HG03520 (cell line): Measurements from ENCODE around the gene SOBP.
"Not testable (repeated sequence)": the region's sequence is repeated elsewhere in the genome, so short reads cannot be mapped to it uniquely, and the experiment has no call there.

ENCODE experiments used
- ATAC-seq: cut with Tn5 transposase; IDR thresholded peaks from one replicate; pipeline ENCODE4 v1.9.1; 2021; ENCODE audit warnings: mild to moderate bottlenecking, moderate library complexity; ENCODE audit not compliant: unreplicated experiment

The SOBP gene

DNA sequence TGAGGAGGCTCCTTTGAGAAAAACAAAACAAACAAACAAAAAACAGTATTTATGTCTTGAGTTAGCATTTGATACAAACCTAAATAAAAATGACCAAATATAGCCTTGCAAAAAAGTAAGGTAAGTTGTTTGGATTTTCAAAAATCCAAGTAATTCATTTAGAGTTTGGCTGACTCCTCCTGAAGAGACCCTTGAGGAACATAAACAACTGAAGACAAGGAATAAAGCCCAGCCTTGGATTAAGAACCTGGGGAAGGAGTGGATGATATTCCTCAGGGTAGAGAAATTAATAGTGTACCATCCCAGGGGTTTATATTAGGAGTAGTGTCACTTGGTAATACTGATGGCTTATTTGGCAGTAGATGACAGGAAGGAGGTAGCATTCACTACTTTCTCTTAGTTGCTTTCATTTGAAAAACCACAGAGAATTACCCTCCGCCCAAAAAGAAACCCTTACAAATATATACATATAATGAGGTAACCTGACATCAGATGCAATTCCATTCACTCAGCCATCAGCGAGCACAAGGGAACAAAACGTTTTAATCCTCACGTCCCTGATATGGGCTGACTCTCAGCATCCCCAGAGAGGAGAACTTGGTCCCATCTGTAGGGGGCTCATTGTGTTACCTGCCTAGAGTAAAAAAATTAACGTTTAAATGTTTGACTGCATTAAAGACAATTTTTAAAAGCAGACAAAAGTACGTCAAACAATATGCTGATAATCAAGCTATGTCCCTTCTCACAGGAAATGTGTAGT lies 57.0 kb downstream of the SOBP start:
- ATAC-seq: no peak

GRCh38 chr6:107547451-107547840 lies 57.5 kb downstream of the SOBP start:
- no peak for ATAC-seq

- no peak for ATAC-seq
Observed at GRCh38 chr6:107550241-107550840, 60.4 kb downstream of the SOBP start.

DNA sequence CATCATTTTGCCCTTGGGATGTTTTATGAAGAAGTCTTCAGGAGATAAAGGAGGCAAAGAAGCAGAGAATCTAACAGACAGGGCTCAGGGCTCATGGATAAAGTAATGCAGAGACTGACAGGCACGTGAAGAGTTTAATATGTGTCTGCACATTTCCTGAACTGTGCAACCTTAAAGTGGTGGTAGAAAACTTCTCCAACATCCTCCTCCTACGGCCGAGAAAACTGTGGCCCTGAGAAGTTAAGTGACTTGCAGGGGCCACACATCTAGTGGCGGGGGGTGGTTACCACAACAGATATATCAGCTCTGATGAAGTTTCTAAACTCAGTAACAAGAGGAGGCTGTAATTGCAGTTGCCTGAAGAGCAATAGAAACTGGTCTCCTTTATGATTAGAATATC lies 61.0 kb downstream of the SOBP start:
- ATAC-seq: no peak

DNA sequence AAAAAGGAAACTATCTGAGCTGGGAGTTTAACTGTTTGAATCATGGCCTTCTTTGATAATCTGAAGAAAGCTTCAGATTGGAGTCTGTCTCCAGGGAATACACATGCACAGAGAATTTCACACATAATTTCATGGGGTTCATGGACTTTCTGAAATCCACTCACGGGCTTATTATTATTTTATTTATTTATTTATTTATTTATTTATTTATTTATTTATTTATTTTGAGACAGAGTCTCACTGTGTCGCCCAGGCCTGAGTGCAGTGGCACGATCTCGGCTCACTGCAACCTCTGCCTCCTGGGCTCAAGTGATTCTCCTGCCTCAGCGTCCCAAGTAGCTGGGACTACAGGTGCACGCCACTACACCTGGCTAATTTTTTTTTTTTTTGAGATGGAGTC lies 63.2 kb downstream of the SOBP start:
- ATAC-seq: not testable (repeated sequence)

DNA sequence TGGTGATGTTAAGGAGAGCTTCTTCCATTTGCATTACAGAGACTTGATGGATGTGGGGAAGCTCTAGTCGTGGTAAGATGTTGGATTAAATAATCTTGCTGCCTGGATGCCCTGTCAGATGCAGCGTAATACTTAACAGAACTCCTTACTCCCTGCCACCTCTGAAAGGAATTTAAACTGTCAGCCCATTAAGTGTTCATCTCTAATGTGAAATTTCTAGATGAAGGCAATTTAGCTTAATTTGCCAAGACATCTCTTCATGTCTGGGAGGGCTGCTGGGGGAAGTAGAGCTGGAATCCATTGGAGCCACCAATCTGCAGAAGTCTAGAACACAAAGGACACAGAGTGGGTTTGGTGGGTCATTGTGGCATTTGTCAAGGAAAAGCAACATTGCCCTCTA lies 64.4 kb downstream of the SOBP start:
- ATAC-seq: no peak

DNA sequence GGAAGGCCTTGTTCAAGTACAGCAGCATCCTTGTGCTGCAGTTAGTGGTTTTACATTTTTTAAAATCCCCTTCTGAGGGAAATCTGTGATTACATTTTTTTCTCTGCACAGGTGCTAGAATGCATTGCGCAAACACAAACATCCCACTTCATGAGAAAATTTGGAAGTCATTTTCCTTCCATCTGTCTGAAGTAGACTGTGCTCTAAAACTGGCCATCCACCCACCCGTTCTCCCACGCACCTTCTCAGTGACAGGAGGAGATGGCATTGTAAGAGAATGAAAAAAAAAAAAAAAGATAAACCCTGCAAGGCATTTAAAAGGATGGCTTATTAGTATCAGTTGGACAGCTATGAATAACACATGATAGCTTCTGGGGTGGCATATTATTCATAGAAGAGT lies 65.0 kb downstream of the SOBP start:
- no peak for ATAC-seq

- no peak for ATAC-seq
Observed at GRCh38 chr6:107555449-107555848, 65.5 kb downstream of the SOBP start.

DNA sequence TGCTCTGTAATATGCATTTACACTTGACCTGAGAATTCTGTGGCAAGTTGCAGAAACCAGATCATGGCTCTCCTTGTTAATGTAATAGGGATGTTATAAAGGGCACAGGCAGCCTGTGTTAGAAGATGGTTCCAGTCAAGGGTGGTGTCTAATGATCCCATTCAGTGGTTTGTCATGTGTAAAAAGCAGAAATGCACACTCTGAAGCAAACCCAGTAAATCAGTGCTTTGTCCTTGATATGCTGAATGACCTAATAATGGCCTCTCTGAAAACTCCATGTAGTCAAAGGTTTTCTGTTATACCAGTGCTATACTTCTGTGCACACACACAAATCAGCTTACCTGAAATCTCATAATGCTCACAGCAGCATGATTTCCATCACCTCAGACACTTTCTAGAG lies 66.2 kb downstream of the SOBP start:
- ATAC-seq: no peak

- no peak for ATAC-seq
Observed at GRCh38 chr6:107557698-107558097, 67.8 kb downstream of the SOBP start.

GRCh38 chr6:107560657-107561056 lies 70.7 kb downstream of the SOBP start:
- no peak for ATAC-seq

GRCh38 chr6:107561306-107561705 lies 71.4 kb downstream of the SOBP start:
- ATAC-seq: no peak

DNA sequence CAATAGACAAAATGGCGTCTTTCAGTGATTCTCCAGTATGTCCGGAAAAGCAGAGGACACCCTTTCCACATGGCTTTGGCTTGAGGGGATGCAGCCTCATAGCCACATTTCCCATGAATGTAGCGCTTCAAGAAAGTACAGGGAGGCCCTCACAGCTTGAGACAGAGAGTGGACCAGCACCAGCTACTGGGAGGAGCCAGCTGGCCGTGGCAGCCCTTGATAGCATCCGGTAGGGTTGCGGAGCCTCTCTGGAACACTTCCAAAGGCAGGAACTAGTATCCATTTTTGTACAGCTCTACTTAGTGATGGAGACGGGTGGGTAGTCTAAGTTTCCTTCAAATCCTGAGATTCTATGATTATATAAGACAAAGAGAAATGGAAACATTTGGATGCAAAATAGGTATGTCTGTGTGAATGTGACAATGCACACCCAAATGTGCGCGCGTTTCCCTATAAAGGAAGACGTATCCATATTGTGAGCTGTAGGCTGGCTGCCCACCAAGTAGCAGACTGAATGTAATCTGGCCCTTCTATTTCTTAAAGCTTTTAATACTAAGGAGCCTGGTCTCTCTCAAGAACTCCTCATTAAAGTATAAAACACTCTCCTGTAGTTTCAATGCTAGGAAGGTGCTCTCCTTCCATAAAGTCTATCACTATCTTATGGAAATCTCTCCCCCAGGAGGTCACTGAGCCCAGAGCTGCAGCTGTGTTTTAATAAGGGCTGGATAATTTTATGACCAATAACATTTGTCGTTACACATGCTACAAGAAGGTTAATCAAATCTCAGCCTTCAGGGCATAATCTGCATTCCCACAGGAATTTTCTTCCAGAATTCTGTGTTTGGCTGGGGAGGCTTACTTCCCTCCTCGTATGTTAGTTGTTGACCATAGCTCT lies 74.0 kb downstream of the SOBP start:
- ATAC-seq: no peak

DNA sequence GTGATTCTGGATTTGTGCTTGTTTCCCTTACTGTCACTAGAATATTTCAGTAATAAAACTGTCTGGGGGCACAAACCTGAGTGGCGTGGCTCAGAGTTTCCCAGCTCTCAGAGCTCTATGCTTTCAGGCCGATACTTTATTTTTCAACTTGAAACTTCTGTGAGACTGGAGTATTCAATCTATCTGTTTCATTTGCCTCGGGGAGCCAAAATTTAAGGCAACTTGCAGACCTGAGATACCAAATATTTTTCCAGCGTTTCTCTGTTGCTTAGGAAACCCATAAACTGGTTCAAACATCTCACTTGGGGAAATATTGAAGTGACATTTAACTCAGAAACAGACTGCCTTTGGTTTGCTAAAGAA lies 74.7 kb downstream of the SOBP start:
- no peak for ATAC-seq

DNA sequence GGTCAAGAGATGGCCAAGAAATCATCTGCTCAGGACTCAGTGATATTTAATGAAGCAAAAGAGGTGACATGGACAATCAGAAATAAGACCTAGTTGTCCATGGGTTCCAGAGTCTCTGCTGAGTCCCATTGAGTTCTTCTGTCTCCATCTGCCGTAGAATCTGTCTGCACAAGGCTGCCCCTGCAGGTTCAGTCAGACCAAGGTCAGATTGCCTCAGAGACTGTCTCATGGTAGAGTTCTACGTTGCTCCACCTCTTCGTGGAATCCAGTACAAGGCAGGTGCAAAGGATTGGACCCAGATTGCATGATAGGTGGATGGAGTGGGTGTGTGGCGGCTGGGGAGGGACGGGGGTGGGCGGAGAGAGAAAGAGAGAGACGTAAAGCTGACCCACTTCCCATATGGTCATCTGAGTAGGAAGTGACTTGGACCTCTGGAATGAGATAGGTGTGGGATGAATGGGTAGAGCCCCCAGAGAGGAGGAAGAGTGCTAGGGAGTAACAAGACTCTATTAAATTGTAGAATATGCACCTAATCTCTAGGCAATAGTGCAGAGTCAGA lies 75.3 kb downstream of the SOBP start:
- no peak for ATAC-seq

GRCh38 chr6:107567643-107568042 lies 77.7 kb downstream of the SOBP start:
- ATAC-seq: no peak

DNA sequence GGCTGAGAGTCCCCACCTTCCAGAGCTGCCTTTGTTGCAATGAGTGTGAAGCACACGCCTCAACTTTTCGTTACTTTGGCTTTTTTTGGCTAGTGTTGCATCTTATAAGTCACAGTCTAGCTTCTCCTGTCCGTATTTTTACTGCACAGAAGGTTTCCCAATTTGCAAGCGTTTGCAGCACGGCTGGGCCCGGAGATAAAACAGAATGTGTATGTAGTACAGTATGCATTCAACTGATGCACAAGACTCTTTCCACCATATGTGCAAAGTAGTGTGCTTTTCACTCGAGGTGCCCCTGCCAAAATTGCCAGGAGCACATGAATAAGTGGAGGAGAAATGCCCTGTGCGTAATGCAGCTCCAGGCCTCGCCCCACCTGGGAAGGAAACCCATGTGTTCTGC lies 79.6 kb downstream of the SOBP start:
- no peak for ATAC-seq

DNA sequence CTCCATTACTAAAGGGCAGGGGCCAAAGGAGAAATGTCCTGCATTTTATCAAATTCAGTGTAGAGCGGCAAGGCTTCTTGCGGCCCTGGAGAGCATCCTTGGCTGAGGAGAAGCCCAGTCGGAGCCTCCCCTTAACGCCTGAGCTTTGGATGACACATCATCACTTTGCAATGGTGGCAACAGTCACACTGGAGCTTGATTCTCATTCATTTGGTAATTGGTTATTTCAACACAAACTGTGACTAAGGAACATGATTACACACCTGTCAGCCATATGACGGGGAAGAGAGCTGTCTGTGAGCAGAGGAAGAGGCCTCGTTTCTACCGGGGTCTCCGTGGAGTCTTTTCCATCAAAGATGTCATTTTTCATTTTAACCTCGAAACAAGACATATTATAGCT lies 81.4 kb downstream of the SOBP start:
- no peak for ATAC-seq

DNA sequence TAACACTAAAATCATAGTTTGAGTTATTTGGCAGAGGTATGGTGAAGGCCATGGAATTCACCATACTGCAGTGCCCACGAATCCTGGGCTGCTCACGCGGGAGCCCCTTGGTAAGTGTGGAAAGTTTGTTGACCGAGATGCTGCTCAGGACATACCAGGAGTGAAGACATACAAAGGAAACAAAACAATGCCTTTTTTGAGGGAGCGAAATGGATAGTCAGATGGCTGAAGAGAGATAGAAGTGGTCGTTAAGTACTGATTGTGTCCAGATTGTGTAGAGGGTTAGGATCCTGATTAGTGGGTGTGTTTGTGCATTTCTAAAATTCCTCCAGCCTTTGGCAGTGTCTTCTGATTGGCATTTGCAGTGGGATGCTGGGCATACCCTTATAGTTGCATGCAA lies 83.0 kb downstream of the SOBP start:
- no peak for ATAC-seq

GRCh38 chr6:107574856-107575255 lies 84.9 kb downstream of the SOBP start:
- ATAC-seq: no peak

GRCh38 chr6:107576852-107577251 lies 86.9 kb downstream of the SOBP start:
- no peak for ATAC-seq
